ENCODE results near the gene DNAJB12. TPM values are rescaled to one million over a fixed set of nuclear protein-coding genes. Genes with fewer than 3 reads are reported as not detected.
"Not testable (repeated sequence)": the region's sequence is repeated elsewhere in the genome, so short reads cannot be mapped to it uniquely, and the experiment has no call there.

The DNAJB12 gene
- 10 to 100 TPM; 30.9 to 38.9 TPM for total RNA-seq
- polyA plus RNA-seq (ENCODE audit: insufficient read length in 6 of 6), result 10 to 100 TPM; 25.1 to 31.3 (median 27.8) TPM
- long read RNA-seq, donor 1, full-length matches to known transcripts, result 9 of 21 reads
- long read RNA-seq, donor 1, partial matches to known transcripts, result 12 of 21 reads
- long read RNA-seq, donor 1, other reads (novel, unspliced or antisense), result 0 of 21 reads
- long read RNA-seq, donor 2, full-length matches to known transcripts, result 3 of 10 reads
- long read RNA-seq, donor 2, partial matches to known transcripts, result 7 of 10 reads
- long read RNA-seq, donor 2, other reads (novel, unspliced or antisense), result 0 of 10 reads
- long read RNA-seq, donor 3, transcript DNAJB12-202 (9 exons, 3,198 nt), result major isoform, 6 of 6 reads
- long read RNA-seq, donor 3, partial matches to known transcripts, result 0 of 6 reads
- long read RNA-seq, donor 3, other reads (novel, unspliced or antisense), result 0 of 6 reads
- long read RNA-seq, donor 4, full-length matches to known transcripts, result 14 of 26 reads
- long read RNA-seq, donor 4, partial matches to known transcripts, result 5 of 26 reads
- long read RNA-seq, donor 4, other reads (novel, unspliced or antisense), result 7 of 26 reads
- long read RNA-seq, donor 5, full-length matches to known transcripts, result 10 of 10 reads
- long read RNA-seq, donor 5, partial matches to known transcripts, result 0 of 10 reads
- long read RNA-seq, donor 5, other reads (novel, unspliced or antisense), result 0 of 10 reads
- long read RNA-seq, donor 6, full-length matches to known transcripts, result 12 of 21 reads
- long read RNA-seq, donor 6, partial matches to known transcripts, result 9 of 21 reads
- long read RNA-seq, donor 6, other reads (novel, unspliced or antisense), result 0 of 21 reads
- long read RNA-seq, donor 7, full-length matches to known transcripts, result 5 of 5 reads
- long read RNA-seq, donor 7, partial matches to known transcripts, result 0 of 5 reads
- long read RNA-seq, donor 7, other reads (novel, unspliced or antisense), result 0 of 5 reads
- long read RNA-seq, donor 8, partial matches to known transcripts, result 0 of 5 reads
- long read RNA-seq, donor 8, other reads (novel, unspliced or antisense), result 0 of 5 reads
- long read RNA-seq, donor 9, result 0 reads
- long read RNA-seq, donor 10, full-length matches to known transcripts, result 22 of 41 reads
- long read RNA-seq, donor 10, partial matches to known transcripts, result 1 of 41 reads
- long read RNA-seq, donor 10, other reads (novel, unspliced or antisense), result 18 of 41 reads
- long read RNA-seq, donor 11, full-length matches to known transcripts, result 12 of 28 reads
- long read RNA-seq, donor 11, partial matches to known transcripts, result 9 of 28 reads
- long read RNA-seq, donor 11, other reads (novel, unspliced or antisense), result 7 of 28 reads
- long read RNA-seq, donor 12, full-length matches to known transcripts, result 4 of 4 reads
- long read RNA-seq, donor 12, partial matches to known transcripts, result 0 of 4 reads
- long read RNA-seq, donor 12, other reads (novel, unspliced or antisense), result 0 of 4 reads

DNA sequence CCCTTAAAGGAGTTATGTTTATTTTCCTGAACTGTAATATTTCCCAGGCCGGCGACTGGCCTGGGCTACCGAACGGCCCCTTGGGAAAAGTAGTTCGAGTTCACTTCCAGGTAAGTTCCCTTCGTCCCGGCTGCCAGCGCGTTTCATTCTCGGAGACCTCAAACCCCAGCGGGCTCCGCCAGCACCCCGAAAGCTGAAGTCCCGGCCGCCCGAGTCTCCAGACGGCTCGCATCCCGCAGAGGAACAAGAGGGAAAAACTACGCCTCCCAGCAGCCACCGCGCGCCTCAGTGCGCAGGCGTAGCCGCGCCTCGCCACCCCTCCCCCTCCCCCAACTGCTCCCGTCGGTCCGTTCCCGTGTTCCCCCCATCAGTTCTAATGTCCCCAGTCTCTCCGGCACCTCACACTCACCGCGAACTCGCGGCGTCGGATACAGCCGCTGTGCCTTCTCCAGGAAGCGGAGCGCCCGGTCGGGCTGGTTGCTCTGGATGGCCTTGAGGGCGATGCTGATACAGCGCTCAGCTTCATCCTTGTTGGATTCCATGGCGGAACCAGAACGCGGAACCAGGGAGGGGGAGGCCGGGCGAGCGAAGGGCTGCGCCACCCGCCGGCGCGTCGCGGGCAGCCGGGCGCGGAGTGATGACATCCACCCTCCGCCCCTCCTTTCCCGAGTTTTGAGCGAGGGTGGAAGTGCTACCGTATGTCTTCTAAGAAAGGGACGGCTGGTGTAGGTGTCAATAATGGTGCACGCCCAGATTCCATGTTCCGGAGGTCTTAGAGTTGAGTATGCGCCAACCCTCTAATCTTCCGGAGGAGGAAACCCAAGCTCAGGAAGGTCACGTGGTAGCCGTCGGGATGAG, at the start of gene DNAJB12:
DNAJB12 (minus strand) TSS at position 564 of the 858 bp plus-strand sequence; CDS start at position 542, 22 bp downstream.
- H3K4me1 ChIP-seq, result peaks cover 9 to 30% of the 10 kb centered on the region in 2 donors
- H3K27ac ChIP-seq, result peak within 1 kb of the TSS; percentile 94 to 97
- DNase-seq (peak; percentile 91 to 97 (median 94)), ATAC-seq (peak; percentile 93)
- peak within 1 kb of the TSS; percentile 75 to 96 for H3K4me3 ChIP-seq
- peaks cover 0 to 22% of the 10 kb centered on the region in 2 donors for H3K36me3 ChIP-seq
- intact Hi-C loops (cut with DNase I), result no loop called here
- H3K9me3 ChIP-seq, result no peaks in the 10 kb centered on the region
- TF ChIP-seq, protein P1, sequence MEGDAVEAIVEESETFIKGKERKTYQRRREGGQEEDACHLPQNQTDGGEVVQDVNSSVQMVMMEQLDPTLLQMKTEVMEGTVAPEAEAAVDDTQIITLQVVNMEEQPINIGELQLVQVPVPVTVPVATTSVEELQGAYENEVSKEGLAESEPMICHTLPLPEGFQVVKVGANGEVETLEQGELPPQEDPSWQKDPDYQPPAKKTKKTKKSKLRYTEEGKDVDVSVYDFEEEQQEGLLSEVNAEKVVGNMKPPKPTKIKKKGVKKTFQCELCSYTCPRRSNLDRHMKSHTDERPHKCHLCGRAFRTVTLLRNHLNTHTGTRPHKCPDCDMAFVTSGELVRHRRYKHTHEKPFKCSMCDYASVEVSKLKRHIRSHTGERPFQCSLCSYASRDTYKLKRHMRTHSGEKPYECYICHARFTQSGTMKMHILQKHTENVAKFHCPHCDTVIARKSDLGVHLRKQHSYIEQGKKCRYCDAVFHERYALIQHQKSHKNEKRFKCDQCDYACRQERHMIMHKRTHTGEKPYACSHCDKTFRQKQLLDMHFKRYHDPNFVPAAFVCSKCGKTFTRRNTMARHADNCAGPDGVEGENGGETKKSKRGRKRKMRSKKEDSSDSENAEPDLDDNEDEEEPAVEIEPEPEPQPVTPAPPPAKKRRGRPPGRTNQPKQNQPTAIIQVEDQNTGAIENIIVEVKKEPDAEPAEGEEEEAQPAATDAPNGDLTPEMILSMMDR (IDR thresholded peaks at IDR 0.05), result peak in 1 of 2 donors; percentile 5
- no peaks in the 10 kb centered on the region for H3K27me3 ChIP-seq

DNA sequence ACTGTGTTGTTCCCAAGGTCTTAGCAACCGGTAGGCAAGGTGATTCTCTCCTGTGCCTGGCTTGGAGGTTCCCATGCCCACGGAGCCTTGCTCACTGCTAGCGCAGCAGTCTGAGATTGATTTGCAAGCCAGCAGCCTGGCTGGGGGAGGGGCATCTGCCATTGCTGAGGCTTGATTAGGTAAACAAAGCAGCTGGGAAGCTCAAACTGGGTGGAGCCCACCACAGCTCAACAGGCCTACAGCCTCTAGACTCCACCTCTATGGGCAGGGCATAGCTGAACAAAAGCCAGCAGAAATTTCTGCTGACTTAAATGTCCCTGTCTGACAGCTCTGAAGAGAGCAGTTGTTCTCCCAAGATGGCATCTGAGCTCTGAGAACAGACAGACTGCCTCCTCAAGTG, 40.9 kb upstream of the DNAJB12 start:
- peak in 1 of 4 donors; percentile 1 for DNase-seq
- H3K27me3 ChIP-seq; H3K4me1 ChIP-seq; H3K9me3 ChIP-seq; ATAC-seq; H3K36me3 ChIP-seq; H3K27ac ChIP-seq; intact Hi-C loops (cut with DNase I); H3K4me3 ChIP-seq: not testable (repeated sequence)

GRCh38 chr10:72392571-72392970, 37.9 kb upstream of the DNAJB12 start:
- TF ChIP-seq, protein P1 (IDR thresholded peaks at IDR 0.05), result no peak
- Histone ChIP-seq H3K27ac (no peak overlapping the region), H3K9me3 (no peaks in the 10 kb centered on the region), H3K4me1 (no peaks in the 10 kb centered on the region), H3K4me3 (no peak overlapping the region), H3K27me3 (no peaks in the 10 kb centered on the region), H3K36me3 (no peaks in the 10 kb centered on the region)
- no peak for DNase-seq
- intact Hi-C loops (cut with DNase I), result no loop called here
- ATAC-seq, result no peak

DNA sequence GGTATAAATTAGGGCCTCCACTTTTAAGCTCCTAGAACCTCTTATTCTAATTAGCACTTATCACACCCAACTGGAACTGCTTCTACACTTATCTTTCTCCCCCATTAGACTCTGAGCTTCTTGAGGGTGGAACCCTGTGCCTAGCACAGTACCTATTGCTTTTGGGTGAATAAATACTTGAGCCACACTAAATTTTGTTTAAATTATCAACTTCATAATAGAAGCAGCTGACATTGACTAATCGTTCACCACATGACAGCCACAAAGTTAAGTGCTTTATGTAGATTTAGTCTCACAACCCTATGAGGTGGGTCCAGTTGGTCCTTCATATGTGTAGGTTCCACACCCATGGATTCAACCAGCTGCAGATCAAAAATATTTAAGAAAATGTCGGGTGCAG, 36.0 kb upstream of the DNAJB12 start:
- Histone ChIP-seq H3K9me3 (no peaks in the 10 kb centered on the region), H3K4me1 (peaks cover 0 to 5% of the 10 kb centered on the region in 2 donors), H3K27me3 (no peaks in the 10 kb centered on the region), H3K27ac (no peak overlapping the region), H3K36me3 (no peaks in the 10 kb centered on the region), H3K4me3 (no peak overlapping the region)
- intact Hi-C loops (cut with DNase I), result no loop called here
- DNase-seq, result no peak
- TF ChIP-seq, protein P1 (IDR thresholded peaks at IDR 0.05), result no peak
- ATAC-seq, result no peak
